Gastrocnemius medialis (tissue), 4 donors: ENCODE results near the gene DUOXA2.

ENCODE experiments used
- POLR2A ChIP-seq, 2 donors: fragments of 450-650 bp; IDR thresholded peaks; one replicate each; pipeline ENCODE4 v1.6.1; 2017; ENCODE audit warnings: antibody characterized with exemption in 2 of 2, mild to moderate bottlenecking in 2 of 2, moderate library complexity in 2 of 2
- TF ChIP-seq, protein P1 (sequence below), 5 experiments: fragments of 450-650 bp in 3 of 5; fragments of 200-600 bp in 2 of 5; sonication (generic) in 2 of 5; IDR thresholded peaks in 4 of 5; conservative IDR thresholded peaks in 1 of 5; 1 replicate in 4 of 5; 2 replicates in 1 of 5; pipeline ENCODE4 v1.5.1; 2016 to 2019; ENCODE audit warnings: antibody characterized with exemption in 5 of 5, mild to moderate bottlenecking in 3 of 5, moderate library complexity in 3 of 5

DNA sequence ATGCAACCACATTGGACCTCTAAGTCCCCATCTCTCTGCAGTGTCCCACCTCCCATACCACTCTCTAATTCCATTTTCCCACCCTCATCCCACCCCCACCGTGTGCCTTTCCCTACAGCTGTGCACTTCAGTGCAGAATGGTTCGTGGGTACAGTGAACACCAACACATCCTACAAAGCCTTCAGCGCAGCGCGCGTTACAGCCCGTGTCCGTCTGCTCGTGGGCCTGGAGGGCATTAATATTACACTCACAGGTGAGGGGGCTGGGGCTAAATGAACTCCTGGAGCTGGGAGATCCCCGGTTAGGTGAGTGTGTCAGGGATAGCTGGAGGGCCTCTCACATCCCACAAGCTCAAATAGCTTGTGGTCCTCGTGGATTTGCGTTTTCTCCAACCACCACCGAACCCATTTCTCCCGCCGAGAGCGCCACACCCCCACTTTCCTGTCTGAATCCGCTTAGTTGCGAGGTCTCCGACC lies 1.9 kb downstream of the DUOXA2 start:
- TF ChIP-seq, protein P1, sequence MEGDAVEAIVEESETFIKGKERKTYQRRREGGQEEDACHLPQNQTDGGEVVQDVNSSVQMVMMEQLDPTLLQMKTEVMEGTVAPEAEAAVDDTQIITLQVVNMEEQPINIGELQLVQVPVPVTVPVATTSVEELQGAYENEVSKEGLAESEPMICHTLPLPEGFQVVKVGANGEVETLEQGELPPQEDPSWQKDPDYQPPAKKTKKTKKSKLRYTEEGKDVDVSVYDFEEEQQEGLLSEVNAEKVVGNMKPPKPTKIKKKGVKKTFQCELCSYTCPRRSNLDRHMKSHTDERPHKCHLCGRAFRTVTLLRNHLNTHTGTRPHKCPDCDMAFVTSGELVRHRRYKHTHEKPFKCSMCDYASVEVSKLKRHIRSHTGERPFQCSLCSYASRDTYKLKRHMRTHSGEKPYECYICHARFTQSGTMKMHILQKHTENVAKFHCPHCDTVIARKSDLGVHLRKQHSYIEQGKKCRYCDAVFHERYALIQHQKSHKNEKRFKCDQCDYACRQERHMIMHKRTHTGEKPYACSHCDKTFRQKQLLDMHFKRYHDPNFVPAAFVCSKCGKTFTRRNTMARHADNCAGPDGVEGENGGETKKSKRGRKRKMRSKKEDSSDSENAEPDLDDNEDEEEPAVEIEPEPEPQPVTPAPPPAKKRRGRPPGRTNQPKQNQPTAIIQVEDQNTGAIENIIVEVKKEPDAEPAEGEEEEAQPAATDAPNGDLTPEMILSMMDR (IDR thresholded peaks at IDR 0.05 in 4 of 5, conservative IDR thresholded peaks at IDR 0.05 in 1 of 5) = no peak
- TF ChIP-seq POLR2A (IDR thresholded peaks at IDR 0.05) = no peak
